HG03575 (cell line): ENCODE data around the gene CLMP.
"Not testable (repeated sequence)": the region's sequence is repeated elsewhere in the genome, so short reads cannot be mapped to it uniquely, and the experiment has no call there.

Source experiments
- ATAC-seq: cut with Tn5 transposase; IDR thresholded peaks from one replicate; pipeline ENCODE4 v1.9.1; 2021; ENCODE audit not compliant: unreplicated experiment, insufficient number of reproducible peaks, low FRiP score; ENCODE audit errors: extremely low read depth

CLMP gene

DNA sequence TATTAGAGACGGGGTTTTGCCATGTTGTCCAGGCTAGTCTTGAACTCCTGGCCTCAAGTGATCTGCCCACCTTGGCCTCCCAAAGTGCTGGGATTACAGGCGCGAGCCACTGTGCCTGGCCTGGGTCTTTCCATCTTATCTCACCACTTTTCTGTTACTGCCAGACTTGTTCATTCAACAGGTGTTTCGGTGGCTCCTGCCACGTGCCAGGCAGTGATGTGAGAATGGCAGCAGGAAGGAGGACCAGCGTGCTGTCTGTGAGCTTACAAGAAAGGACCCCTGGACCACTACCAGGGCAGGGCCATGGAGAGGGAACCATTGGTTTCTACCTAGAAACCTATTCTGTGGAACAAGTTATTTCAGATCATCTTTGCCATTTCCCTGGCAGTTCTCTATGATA, 44.2 kb downstream of the CLMP start:
- no peak for ATAC-seq

GRCh38 chr11:123148965-123149364, 46.1 kb downstream of the CLMP start:
- no peak for ATAC-seq

- no peak for ATAC-seq
Observed at GRCh38 chr11:123145661-123146060, 49.4 kb downstream of the CLMP start.

DNA sequence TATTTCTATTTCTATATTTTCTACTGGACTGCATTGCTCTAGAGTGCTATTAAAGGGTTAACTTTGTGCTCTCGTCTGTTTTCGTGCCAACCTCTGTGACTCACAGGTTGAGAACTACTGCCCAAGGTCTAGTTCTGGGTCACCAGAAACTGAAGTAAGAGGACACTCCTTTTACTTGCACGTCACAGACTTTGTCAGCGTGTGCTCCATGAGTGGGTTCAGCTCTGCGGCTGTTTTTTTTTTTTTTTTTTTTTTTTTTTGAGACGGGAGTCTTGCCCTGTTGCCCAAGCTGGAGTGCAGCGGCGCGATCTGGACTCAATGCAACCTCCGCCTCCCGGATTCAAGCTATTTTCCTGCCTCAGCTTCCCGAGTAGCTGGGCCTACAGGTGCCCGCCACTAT, 49.8 kb downstream of the CLMP start:
- ATAC-seq = no peak

DNA sequence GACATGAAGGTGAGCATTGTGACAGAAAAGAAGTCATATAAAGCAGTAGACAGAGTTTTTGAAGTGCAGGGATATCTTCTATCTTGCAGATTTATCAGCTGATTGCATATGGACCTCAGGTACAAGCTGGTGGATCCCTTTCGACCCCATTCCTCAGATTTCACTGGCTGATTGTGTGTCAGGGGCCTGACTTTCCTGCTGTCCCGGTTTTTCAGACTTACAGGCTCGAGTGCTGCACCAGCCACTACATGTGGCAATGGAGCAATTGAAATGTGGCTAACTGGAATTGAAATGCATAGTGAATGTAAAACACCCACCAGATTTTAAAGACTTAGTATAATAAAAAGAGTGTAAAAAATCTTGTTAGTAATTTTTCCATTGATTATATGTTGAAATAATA, 50.3 kb downstream of the CLMP start:
- ATAC-seq = no peak

GRCh38 chr11:123143921-123144320, 51.1 kb downstream of the CLMP start:
- ATAC-seq = no peak

GRCh38 chr11:123143476-123143875, 51.6 kb downstream of the CLMP start:
- ATAC-seq = no peak

- ATAC-seq = no peak
Observed at GRCh38 chr11:123139206-123139605, 55.8 kb downstream of the CLMP start.

- ATAC-seq = no peak
Observed at GRCh38 chr11:123137431-123138224, 57.4 kb downstream of the CLMP start.

DNA sequence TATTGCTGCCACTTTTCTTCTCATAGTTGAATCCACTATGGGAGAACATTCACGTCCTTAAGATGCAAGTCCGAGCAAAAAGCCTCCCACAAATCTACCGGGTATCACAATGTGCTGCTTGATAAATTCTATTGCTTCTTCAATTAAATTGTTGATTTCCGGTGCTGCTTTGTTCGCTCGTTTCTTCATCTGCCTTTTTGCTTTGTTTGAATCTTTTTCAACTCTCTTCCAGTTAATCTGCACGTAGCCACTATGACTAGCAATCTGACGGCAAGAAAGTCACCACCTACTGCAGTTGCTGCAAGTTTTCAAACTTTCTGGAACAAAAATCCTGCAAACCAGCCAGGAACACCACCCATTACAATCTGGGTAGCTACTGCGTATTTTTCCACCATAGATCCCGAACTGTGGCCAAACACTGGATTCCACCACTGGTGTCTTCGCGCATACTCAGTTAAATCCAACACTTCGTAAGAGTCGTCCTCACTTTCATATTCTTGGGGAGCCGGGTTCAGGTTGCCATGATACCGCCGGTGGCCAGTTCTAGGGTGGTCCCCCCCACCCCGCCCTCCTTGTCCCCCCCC, 59.1 kb downstream of the CLMP start:
- no peak for ATAC-seq

DNA sequence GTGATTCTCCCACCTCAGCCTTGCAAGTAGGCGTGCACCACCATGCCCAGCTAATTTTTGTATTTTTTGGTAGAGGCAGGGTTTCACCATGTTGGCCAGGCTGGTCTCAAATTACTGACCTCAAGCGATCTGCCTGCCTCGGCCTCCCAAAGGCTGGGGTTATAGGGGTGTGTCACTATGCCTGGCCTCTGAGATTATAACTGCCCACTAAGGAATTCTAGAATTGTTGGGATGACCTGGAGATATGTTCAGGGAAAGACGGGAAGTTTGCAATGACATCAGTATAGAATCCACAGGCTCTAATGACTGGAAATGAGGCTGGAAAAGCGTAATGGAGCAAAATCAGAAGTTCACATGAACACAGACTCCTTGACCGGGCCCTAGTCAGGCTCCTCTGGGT, 62.2 kb downstream of the CLMP start:
- ATAC-seq = no peak

DNA sequence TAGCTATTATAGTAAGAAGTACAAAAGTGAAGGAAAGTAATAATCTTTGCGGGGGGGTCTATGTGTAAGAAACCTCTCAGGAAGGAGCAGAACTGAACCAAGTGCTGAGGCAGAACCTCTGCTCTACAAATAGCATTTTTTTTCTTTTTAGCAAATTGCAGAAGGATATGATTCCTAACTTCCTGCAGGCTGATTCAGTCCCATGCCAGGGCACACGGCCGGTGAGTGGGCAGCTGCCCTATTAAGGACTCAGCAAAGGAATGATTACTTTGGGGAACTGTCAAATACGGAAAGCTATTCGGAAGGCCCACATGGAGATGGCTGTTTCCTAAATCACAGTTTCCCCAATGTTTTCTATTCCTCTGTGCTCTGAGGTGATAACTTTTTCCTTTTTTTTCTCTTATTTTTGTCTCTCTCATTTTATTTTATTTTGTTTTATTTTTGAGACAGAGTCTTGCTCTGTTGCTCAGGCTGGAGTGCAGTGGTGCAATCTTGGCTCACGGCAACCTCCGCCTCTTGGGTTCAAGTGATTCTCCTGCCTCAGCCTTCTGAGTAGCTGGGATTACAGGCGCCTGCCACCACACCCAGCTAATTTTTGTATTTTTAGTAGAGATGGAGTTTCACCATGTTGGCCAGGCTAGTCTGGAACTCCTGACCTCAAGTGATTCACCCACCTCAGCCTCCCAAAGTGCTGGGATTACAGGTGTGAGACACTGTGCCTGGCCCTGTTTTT, 62.8 kb downstream of the CLMP start:
- not testable (repeated sequence) for ATAC-seq

DNA sequence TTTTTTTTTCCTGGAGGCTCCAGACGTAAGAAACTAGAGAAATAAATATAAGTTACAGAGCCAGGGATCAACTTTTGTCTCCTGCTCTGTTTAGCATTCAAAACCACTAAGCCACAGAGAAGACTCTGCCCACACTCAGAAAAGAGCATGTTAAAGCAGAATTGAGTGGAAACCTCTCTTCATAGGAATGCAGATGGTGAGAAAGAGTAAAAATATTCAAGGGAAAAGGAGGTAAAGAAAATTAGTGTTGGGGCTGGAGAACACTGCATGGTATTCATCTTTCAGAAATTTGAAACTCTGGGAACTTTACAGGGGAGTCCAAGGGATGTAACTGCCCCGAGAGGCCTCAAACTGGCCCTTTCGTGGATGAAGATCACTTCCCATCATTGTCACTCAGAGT, 65.1 kb downstream of the CLMP start:
- no peak for ATAC-seq

GRCh38 chr11:123125169-123125568, 69.9 kb downstream of the CLMP start:
- ATAC-seq = no peak

DNA sequence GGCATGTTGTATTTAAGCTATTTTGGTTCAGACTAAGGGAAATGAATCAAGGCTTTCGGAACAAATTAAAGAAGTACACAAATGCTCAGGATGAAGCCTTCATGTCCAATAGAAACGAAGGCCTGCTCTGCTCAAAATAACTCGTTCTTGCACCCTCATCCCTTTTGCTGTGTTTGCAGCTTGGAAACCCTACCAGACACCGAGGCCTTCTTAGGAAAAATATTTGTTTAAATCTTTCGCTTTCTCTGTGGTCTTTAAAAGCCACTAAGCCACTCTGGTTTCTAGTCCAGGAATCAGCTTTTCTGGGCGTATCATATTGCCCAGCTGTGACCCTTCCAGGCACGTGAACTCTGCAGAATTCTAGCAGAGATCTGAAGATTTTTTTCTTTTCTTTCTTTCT, 72.2 kb downstream of the CLMP start:
- ATAC-seq = no peak

GRCh38 chr11:123122341-123122740, 72.7 kb downstream of the CLMP start:
- ATAC-seq = no peak

DNA sequence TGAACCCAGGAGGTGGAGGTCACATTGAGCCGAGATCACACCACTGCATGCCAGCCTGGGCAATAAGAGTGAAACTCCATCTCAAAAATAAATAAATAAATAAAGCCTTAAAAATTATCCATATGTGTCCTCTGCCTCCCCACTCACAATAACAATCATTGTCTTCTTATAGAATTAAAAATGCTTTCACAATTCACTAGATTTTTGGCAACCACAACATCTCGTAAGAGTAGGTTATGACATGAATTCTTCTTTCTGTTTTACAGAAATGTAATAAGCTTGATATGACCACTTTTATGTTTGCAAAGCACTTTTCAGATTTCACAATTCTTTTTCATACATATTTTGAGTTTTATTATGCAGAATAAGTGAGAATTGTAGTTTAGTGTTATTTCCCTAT, 78.6 kb downstream of the CLMP start:
- no peak for ATAC-seq

DNA sequence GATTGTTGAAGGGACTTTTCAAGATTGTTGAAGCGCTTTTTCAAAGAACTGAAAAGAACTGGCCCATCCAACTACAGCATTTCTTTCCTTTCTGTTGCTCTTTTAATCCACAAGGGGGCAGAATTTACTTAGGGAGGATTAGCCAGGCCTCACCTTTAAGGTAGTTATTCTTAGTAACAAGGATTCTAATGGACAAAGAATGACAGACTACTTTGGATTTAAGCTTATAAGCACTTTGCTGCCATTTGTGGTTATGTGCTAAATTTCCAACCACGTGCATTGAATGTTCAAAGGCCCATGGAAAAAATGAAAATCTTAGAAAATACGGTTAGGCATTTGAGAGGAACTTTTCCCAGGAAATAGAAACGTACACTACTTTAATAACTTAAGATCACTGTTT, 83.6 kb downstream of the CLMP start:
- ATAC-seq = no peak

DNA sequence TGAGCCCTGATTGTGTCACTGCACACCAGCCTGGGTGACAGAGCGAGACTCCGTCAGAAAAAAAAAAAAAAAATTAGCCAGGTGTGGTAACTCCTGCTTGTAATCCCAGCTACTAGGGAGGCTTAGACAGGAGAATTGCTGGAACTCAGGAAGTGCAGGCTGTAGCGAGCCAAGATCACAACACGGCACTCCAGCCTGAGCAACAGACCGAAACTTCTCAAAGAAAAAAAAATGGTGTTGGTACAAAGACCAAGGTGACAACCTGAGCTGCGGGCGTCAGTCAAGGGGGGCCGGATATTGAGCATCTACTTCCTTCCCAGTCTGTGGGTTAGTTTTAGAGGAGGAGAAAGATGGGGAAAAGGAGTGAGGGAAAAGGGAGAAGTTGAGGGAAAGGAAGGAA, 84.7 kb downstream of the CLMP start:
- no peak for ATAC-seq

DNA sequence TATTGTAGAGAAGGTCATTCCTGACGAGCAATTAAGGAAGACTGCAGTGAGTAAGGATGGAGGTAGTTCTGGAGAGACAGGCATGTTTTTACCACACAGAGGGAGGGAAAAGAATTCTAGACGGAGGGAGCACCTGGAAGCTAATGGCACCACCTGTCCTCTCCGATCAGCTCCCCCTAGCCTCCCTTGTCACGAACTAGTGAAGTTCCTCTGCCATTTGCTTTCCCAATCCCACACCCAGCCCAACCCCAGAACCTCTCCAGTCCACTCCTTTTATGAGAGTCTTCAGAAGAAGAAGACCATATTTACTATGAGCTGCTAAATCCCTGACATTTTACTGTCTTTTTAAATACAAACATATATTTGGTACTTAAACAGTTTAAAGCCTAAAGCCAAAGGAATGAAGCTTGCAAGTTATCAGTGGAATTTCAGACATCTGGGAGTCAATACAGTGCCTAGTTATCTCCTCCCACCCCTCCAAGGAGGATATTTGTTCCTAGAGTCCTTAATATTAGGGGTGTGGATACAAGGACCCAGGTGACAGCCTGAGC, 87.0 kb downstream of the CLMP start:
- no peak for ATAC-seq
